ENCODE measurements around the gene TRPV2.

The TRPV2 gene

GRCh38 chr17:16453493-16453851 lies 38.1 kb downstream of the TRPV2 start:
- peaks cover 34% of the 10 kb centered on the region for H3K36me3 ChIP-seq (ENCODE audit: insufficient read depth, low read length)

GRCh38 chr17:16455997-16456741 lies 40.8 kb downstream of the TRPV2 start:
- H3K27me3 ChIP-seq (ENCODE audit: insufficient read depth, low read length, poor library complexity): no peaks in the 10 kb centered on the region
- H3K4me2 ChIP-seq (ENCODE audit: insufficient read depth, low read length): no peak overlapping the region
- no peak overlapping the region for H3K9ac ChIP-seq (ENCODE audit: low read depth, low read length)
- peaks cover 13% of the 10 kb centered on the region for H4K20me1 ChIP-seq (ENCODE audit: insufficient read depth, low read length)
- peaks cover 26% of the 10 kb centered on the region for H3K36me3 ChIP-seq (ENCODE audit: insufficient read depth, low read length)
- ATAC-seq (ENCODE audit: insufficient read depth, low read depth) (no peak), DNase-seq (no peak)
- no peaks in the 10 kb centered on the region for H3K9me3 ChIP-seq (ENCODE audit: insufficient read depth, low read length, severe bottlenecking)
- no peaks in the 10 kb centered on the region for H3K4me1 ChIP-seq (ENCODE audit: insufficient read depth, low read length)
- TF ChIP-seq CTCF (IDR thresholded peaks at IDR 0.05; ENCODE audit: borderline replicate concordance, extremely low read depth, low read length, poor library complexity, severe bottlenecking): no peak
- TF ChIP-seq EZH2 (IDR thresholded peaks at IDR 0.05; ENCODE audit: borderline replicate concordance, low read depth, low read length, severe bottlenecking): no peak
- no peaks in the 10 kb centered on the region for H3K79me2 ChIP-seq (ENCODE audit: insufficient read depth, low read length)
- no peak overlapping the region for H3K27ac ChIP-seq (ENCODE audit: low read length)
- no peak overlapping the region for H2AFZ ChIP-seq (ENCODE audit: low read depth, low read length)
- no peak overlapping the region for H3K4me3 ChIP-seq (ENCODE audit: low read depth in 1 of 2, low read length in 2 of 2)

More at GRCh38 chr17:16453493-16453851, 38.1 kb downstream of the TRPV2 start:
- Histone ChIP-seq H3K27me3 (ENCODE audit: insufficient read depth, low read length, poor library complexity) (no peaks in the 10 kb centered on the region), H3K4me2 (ENCODE audit: insufficient read depth, low read length) (no peak overlapping the region), H2AFZ (ENCODE audit: low read depth, low read length) (no peak overlapping the region), H4K20me1 (ENCODE audit: insufficient read depth, low read length) (peaks cover 24% of the 10 kb centered on the region; the same call in 1 of the 2 replicates), H3K9me3 (ENCODE audit: insufficient read depth, low read length, severe bottlenecking) (no peaks in the 10 kb centered on the region), H3K4me3 (ENCODE audit: low read depth in 1 of 2, low read length in 2 of 2) (no peak overlapping the region), H3K4me1 (ENCODE audit: insufficient read depth, low read length) (no peaks in the 10 kb centered on the region), H3K79me2 (ENCODE audit: insufficient read depth, low read length) (no peaks in the 10 kb centered on the region; the same call in 1 of the 2 replicates), H3K27ac (ENCODE audit: low read length) (no peak overlapping the region), H3K9ac (ENCODE audit: low read depth, low read length) (no peak overlapping the region)
- DNase-seq: no peak
- no peak for ATAC-seq (ENCODE audit: insufficient read depth, low read depth)
- no peak for TF ChIP-seq EZH2 (IDR thresholded peaks at IDR 0.05; ENCODE audit: borderline replicate concordance, low read depth, low read length, severe bottlenecking)
- no peak for TF ChIP-seq CTCF (IDR thresholded peaks at IDR 0.05; ENCODE audit: borderline replicate concordance, extremely low read depth, low read length, poor library complexity, severe bottlenecking)

GRCh38 chr17:16456742-16457316 lies 41.5 kb downstream of the TRPV2 start:
- Histone ChIP-seq H3K4me3 (ENCODE audit: low read depth in 1 of 2, low read length in 2 of 2) (no peak overlapping the region), H4K20me1 (ENCODE audit: insufficient read depth, low read length) (peaks cover 16% of the 10 kb centered on the region), H3K4me1 (ENCODE audit: insufficient read depth, low read length) (no peaks in the 10 kb centered on the region), H3K4me2 (ENCODE audit: insufficient read depth, low read length) (no peak overlapping the region), H3K36me3 (ENCODE audit: insufficient read depth, low read length) (peaks cover 26% of the 10 kb centered on the region), H3K9ac (ENCODE audit: low read depth, low read length) (no peak overlapping the region), H3K79me2 (ENCODE audit: insufficient read depth, low read length) (no peaks in the 10 kb centered on the region), H2AFZ (ENCODE audit: low read depth, low read length) (no peak overlapping the region), H3K9me3 (ENCODE audit: insufficient read depth, low read length, severe bottlenecking) (no peaks in the 10 kb centered on the region), H3K27me3 (ENCODE audit: insufficient read depth, low read length, poor library complexity) (no peaks in the 10 kb centered on the region), H3K27ac (ENCODE audit: low read length) (no peak overlapping the region)
- TF ChIP-seq EZH2 (IDR thresholded peaks at IDR 0.05; ENCODE audit: borderline replicate concordance, low read depth, low read length, severe bottlenecking): no peak
- peak; percentile 9 for TF ChIP-seq CTCF (IDR thresholded peaks at IDR 0.05; ENCODE audit: borderline replicate concordance, extremely low read depth, low read length, poor library complexity, severe bottlenecking)
- no peak for ATAC-seq (ENCODE audit: insufficient read depth, low read depth)
- no peak for DNase-seq
